Suprapubic skin (tissue), 4 donors: ENCODE results near the gene TCHP. TPM values are rescaled to one million over a fixed set of nuclear protein-coding genes. Genes with fewer than 3 reads are reported as not detected.
"Not testable (repeated sequence)": the region's sequence is repeated elsewhere in the genome, so short reads cannot be mapped to it uniquely, and the experiment has no call there.

Experiments used
- DNase-seq, 2 donors: peaks; one replicate each; pipeline ENCODE4 v3.0.0-alpha.2; 2019; ENCODE audit warnings: low spot score in 2 of 2
- H3K27ac ChIP-seq: fragments of 200-600 bp; sonication (generic); one replicate; pipeline ENCODE4 v1.5.1; 2019
- H3K27me3 ChIP-seq: fragments of 200-600 bp; sonication (generic); one replicate; pipeline ENCODE4 v1.5.1; 2019
- H3K36me3 ChIP-seq: fragments of 200-600 bp; sonication (generic); one replicate; pipeline ENCODE4 v1.5.1; 2019
- H3K4me1 ChIP-seq: fragments of 200-600 bp; sonication (generic); one replicate; pipeline ENCODE4 v1.5.1; 2019
- H3K4me3 ChIP-seq: fragments of 200-600 bp; sonication (generic); one replicate; pipeline ENCODE4 v1.5.1; 2019; ENCODE audit warnings: mild to moderate bottlenecking
- H3K9me3 ChIP-seq: fragments of 200-600 bp; sonication (generic); one replicate; pipeline ENCODE4 v1.5.1; 2019
- EP300 ChIP-seq: sonication (generic); formaldehyde crosslinking; IDR thresholded peaks from one replicate; pipeline ENCODE4 v1.6.1; 2017; ENCODE audit warnings: antibody characterized with exemption
- POLR2A ChIP-seq, 2 donors: fragments of 450-650 bp; IDR thresholded peaks; one replicate each; pipeline ENCODE4 v1.6.1; 2017; ENCODE audit warnings: antibody characterized with exemption in 2 of 2, mild to moderate bottlenecking in 2 of 2, moderate library complexity in 2 of 2
- POLR2AphosphoS5 ChIP-seq, 3 donors: sonication (generic); formaldehyde crosslinking; IDR thresholded peaks; one replicate each; pipeline ENCODE4 v1.6.1; 2017; ENCODE audit warnings: antibody characterized with exemption in 3 of 3
- WGBS: methylation state at CpG from one replicate; pipeline ENCODE4 v1.1.5; 2018; 5-methylcytosine and 5-hydroxymethylcytosine counted together
- total RNA-seq, 4 donors: library from RNA; depleted of rRNA; stranded (reverse); fragments of >200 nt; gene quantifications; one replicate each; pipeline ENCODE4 v1.1.0, GENCODE V29; 2016
- TF ChIP-seq, protein P1 (sequence below), 2 donors: fragments of 200-600 bp in 1 of 2; fragments of 450-650 bp in 1 of 2; sonication (generic) in 1 of 2; IDR thresholded peaks; one replicate each; pipeline ENCODE4 v1.5.1; 2016 to 2019; ENCODE audit warnings: antibody characterized with exemption in 2 of 2, mild to moderate bottlenecking in 1 of 2, moderate library complexity in 1 of 2

TCHP gene
- total RNA-seq, 4 donors from 2014 or later: 22.6 to 96.4 (median 36.6) TPM

DNA sequence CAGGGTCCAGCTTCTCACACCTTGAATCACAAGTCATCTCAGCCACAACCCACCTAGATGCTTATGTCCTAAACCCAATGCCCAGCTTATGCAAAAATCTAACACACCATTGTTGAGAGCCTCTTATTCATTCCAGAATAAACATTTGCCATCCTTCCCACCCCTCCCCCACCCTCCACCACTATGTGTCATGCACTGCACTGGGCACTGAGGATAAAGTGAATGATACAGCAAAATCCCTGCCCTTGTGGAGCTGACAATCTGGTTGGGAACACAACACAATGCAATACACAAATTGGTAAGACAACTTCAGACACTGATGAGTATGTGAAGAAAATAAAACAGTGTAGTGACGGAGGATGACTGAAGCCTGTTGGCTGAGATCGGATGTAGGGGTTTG is 18.3 kb upstream of the TCHP start:
- no peaks in the 10 kb centered on the region for H3K9me3 ChIP-seq
- no peak for DNase-seq
- TF ChIP-seq EP300: no peak
- no peak for TF ChIP-seq POLR2A (IDR thresholded peaks at IDR 0.05)
- no peak for TF ChIP-seq POLR2AphosphoS5 (IDR thresholded peaks at IDR 0.05)
- TF ChIP-seq, protein P1, sequence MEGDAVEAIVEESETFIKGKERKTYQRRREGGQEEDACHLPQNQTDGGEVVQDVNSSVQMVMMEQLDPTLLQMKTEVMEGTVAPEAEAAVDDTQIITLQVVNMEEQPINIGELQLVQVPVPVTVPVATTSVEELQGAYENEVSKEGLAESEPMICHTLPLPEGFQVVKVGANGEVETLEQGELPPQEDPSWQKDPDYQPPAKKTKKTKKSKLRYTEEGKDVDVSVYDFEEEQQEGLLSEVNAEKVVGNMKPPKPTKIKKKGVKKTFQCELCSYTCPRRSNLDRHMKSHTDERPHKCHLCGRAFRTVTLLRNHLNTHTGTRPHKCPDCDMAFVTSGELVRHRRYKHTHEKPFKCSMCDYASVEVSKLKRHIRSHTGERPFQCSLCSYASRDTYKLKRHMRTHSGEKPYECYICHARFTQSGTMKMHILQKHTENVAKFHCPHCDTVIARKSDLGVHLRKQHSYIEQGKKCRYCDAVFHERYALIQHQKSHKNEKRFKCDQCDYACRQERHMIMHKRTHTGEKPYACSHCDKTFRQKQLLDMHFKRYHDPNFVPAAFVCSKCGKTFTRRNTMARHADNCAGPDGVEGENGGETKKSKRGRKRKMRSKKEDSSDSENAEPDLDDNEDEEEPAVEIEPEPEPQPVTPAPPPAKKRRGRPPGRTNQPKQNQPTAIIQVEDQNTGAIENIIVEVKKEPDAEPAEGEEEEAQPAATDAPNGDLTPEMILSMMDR (IDR thresholded peaks at IDR 0.05): no peak
- no peaks in the 10 kb centered on the region for H3K36me3 ChIP-seq
- H3K27me3 ChIP-seq: no peaks in the 10 kb centered on the region
- peak overlapping the region; percentile 45 for H3K27ac ChIP-seq
- H3K4me3 ChIP-seq: no peak overlapping the region
- H3K4me1 ChIP-seq: peaks cover 43% of the 10 kb centered on the region
- 91% methylated on average over 2 of the region's 2 CpGs for WGBS

DNA sequence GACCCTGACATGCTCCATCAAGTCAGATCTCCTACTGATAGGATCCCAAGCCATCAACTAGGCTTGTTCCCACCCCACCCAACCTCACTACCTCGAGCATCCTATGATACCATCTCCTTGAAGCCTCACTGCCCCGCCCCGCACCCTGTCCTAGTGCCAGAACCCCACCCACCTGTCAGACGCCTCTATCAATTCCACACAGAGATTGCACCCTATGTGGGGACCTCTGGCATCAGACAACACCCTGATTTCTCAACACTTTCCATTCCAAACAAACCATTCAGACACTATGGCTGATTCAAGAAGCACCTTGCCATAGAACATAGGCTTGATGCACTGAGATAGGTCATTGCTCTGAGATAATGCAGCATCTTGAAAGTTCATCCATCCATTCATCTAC is 16.6 kb upstream of the TCHP start:
- no peak overlapping the region for H3K4me3 ChIP-seq
- H3K27me3 ChIP-seq: no peaks in the 10 kb centered on the region
- peaks cover 39% of the 10 kb centered on the region for H3K4me1 ChIP-seq
- DNase-seq: peak in 1 of 2 donors; percentile 81
- peak overlapping the region; percentile 67 for H3K27ac ChIP-seq
- TF ChIP-seq POLR2A (IDR thresholded peaks at IDR 0.05): no peak
- TF ChIP-seq, protein P1 (IDR thresholded peaks at IDR 0.05): no peak
- no peaks in the 10 kb centered on the region for H3K36me3 ChIP-seq
- 36% methylated on average over 4 of the region's 4 CpGs for WGBS
- H3K9me3 ChIP-seq: no peaks in the 10 kb centered on the region

DNA sequence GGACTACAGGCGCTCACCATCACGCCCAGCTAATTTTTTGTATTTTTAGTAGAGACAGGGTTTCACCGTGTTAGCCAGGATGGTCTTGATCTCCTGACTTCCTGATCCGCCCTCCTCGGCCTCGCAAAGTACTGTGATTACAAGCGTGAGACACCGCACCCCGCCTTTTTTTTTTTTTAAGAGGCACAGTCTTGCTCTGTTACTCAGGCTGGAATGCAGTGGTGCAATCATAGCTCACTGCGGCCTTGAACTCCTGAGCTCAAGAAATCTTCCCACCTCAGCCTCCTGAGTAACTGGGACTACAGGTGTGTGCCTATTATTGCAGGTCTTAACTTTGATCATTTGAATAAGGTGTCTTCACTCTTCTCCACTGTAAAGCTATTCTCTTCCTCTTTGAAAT is 14.5 kb upstream of the TCHP start:
- no peaks in the 10 kb centered on the region for H3K36me3 ChIP-seq
- no peaks in the 10 kb centered on the region for H3K27me3 ChIP-seq
- H3K4me3 ChIP-seq: no peak overlapping the region
- peaks cover 46% of the 10 kb centered on the region for H3K4me1 ChIP-seq
- no peak for DNase-seq
- 75% methylated on average over 10 of the region's 10 CpGs for WGBS
- no peaks in the 10 kb centered on the region for H3K9me3 ChIP-seq
- TF ChIP-seq, protein P1 (IDR thresholded peaks at IDR 0.05): no peak
- TF ChIP-seq POLR2A (IDR thresholded peaks at IDR 0.05): no peak
- no peak for TF ChIP-seq EP300
- TF ChIP-seq POLR2AphosphoS5 (IDR thresholded peaks at IDR 0.05): no peak
- H3K27ac ChIP-seq: peak overlapping the region; percentile 52

DNA sequence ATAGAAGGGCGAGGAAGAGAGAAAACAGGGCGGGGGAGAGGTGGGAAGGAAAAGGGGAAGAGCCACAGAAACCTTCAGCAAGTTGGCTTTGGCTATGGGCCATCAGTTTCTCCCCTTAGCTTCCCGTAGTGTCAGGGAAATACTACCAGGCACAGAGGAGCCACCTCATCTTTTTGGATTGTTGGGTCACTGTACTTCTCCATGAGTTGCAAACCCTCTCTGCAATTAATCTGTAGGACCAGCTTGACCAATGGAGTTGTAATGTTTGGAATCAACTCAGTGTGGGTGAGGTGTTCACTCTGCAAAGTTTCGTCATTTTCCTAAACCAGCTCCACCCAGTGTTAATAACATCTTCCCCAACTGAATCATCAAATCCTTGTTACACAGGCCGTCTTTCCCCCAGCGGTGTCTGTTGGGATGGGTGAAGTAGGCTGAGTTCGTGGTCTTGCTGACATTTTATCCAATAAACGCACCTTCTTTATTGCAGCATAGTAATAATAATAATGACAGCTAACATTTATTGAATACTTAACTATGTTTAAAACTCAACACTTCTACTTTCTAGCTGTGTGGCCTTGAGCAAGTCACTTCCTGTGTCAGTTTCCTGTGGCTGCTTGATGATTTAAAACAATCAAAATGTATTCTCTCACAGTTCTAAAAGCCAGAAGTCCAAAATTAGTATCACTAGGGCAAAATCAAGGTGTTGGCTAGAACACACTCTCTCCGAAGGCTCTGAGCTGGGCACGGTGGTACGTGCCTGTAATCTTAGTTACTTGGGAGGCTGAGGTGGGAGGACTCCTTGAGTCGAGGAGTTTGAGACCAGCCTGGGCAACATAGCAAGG is 11.7 kb upstream of the TCHP start:
- Histone ChIP-seq H3K4me1 (peaks cover 51% of the 10 kb centered on the region), H3K27ac (peak overlapping the region; percentile 83), H3K36me3 (no peaks in the 10 kb centered on the region), H3K9me3 (no peaks in the 10 kb centered on the region), H3K4me3 (no peak overlapping the region), H3K27me3 (no peaks in the 10 kb centered on the region)
- WGBS: 33% methylated on average over 12 of the region's 12 CpGs
- no peak for DNase-seq
- TF ChIP-seq, protein P1 (IDR thresholded peaks at IDR 0.05): no peak
- TF ChIP-seq POLR2AphosphoS5 (IDR thresholded peaks at IDR 0.05): peak in 2 of 3 donors; percentile 27 to 37

DNA sequence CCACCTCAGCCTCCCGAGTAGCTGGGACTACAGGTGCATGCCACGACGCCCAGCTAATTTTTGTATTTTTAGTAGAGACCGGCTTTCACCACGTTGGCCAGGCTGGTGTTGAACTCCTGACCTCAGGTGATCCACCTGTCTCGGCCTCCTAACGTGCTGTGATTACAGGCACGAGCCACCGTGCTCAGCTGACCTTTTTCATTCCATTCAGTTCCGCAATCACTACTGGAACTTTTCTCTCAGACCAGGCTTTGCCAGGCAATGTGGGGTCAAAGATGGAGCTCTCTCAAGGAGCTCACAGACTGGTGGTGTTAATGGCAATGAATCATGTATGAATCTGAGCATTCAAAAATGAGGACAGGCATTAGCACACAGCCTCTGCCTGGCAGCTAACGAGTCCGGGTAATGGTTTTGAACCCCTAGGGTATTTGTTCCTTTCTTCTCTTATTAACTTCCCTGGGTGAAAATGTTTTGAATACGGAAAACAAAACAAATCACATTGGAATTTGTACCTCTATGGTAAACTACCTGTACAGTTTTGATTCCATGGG is 9.4 kb upstream of the TCHP start:
- Histone ChIP-seq H3K27me3 (no peaks in the 10 kb centered on the region), H3K4me3 (no peak overlapping the region), H3K36me3 (no peaks in the 10 kb centered on the region), H3K4me1 (peaks cover 48% of the 10 kb centered on the region), H3K27ac (no peak overlapping the region), H3K9me3 (no peaks in the 10 kb centered on the region)
- no peak for DNase-seq
- WGBS: 73% methylated on average over 13 of the region's 13 CpGs
- TF ChIP-seq, protein P1 (IDR thresholded peaks at IDR 0.05): no peak
- TF ChIP-seq POLR2AphosphoS5 (IDR thresholded peaks at IDR 0.05): no peak
- no peak for TF ChIP-seq POLR2A (IDR thresholded peaks at IDR 0.05)
- no peak for TF ChIP-seq EP300

DNA sequence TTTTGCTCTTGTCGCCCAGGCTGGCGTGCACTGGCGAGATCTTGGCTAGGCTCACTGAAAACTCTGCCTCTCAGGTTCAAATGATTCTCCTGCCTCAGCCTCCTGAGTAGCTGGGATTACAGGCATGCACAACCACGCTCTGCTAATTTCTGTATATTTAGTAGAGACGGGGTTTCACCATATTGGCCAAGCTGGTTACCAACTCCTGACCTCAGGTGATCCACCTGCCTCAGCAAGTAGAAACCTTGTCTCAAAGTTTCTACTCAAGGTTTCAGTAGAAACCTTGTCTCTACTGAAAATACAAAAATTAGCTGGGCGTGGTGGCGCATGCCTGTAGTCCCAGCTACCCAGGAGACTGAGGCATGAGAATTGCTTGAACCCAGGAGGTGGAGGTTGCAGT is 8.3 kb upstream of the TCHP start:
- not testable (repeated sequence) for H3K36me3 ChIP-seq, H3K27me3 ChIP-seq, H3K4me3 ChIP-seq, H3K9me3 ChIP-seq, DNase-seq, H3K27ac ChIP-seq
- WGBS: 82% methylated on average over 6 of the region's 7 CpGs
- peaks cover 48% of the 10 kb centered on the region for H3K4me1 ChIP-seq
